ENCODE measurements around the gene EDEM2.
A peak's percentile ranks its signal among the peaks of the same experiment; 100 is the strongest.
"Not testable (repeated sequence)": the region's sequence is repeated elsewhere in the genome, so short reads cannot be mapped to it uniquely, and the experiment has no call there.

EDEM2 gene

DNA sequence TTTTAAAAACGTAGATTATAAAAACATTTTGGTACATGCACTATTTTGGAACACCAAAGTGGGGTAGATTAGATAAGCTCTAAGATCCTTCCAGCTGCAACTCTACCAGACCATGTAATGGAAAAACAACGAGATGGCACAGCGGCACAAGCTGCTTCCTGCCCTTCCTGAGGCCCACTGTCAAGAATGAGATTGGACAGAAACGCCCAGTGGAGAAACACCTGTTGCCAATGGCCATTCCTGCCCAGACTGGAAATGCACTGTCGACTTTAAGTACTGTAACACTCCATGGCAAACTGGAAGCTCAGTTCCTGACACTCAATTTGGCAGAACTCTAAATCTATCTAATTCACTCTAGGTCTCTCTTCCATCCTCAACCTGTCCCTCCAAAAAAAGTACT lies 21.4 kb downstream of the EDEM2 start:
- DNase-seq = no peak

GRCh38 chr20:35122756-35123405 lies 24.3 kb downstream of the EDEM2 start:
- DNase-seq = no peak

DNA sequence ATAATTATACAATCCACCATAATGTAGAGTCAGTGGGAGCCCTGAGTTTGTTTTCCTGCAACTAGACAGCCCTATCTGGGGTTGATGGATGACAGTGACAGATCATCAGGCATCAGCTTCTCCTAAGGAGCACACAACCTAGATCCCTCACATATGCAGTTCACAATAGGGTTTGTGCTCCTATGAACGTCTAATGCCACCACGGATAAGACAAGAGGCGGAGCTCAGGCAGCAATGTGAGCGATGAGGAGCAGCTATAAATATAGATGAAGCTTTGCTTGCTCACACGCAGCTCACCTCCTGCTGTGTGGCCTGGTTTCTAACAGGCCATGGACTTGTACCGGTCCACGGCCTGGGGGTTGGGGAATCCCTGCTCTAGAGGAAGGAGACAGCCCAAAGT lies 25.9 kb downstream of the EDEM2 start:
- DNase-seq = no peak

DNA sequence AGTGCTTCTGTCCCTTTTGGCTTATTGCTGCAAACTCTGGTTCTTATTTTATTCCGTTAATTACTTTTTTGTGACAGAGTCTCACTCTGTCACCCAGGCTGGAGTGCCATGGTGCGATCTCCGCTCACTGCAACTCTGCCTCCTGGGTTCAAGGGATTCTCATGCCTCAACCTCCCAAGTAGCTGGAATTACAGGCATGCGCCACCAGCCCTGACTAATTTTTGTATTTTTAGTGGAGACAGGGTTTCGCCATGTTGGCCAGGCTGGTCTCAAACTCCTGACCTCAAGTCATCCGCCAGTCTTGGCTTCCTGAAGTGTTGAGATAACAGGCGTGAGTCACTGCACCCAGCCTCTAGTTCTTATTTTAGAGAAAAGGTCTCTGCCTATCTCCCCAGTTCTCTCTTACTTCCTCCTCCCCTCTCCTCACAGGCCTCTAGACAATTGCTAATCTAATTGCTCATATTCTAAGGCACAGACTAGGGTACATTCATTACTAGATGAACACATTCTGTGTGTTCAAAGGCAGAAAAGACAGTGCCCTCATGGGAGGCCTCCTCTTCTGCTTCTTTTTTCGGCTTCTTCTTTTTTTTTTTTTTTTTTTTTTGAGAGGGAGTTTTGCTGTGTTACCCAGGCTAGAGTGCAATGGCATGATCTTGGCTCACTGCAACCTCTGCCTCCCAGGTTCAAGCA lies 27.0 kb downstream of the EDEM2 start:
- no peak for DNase-seq

- DNase-seq = no peak
Observed at GRCh38 chr20:35117629-35118028, 29.5 kb downstream of the EDEM2 start.

DNA sequence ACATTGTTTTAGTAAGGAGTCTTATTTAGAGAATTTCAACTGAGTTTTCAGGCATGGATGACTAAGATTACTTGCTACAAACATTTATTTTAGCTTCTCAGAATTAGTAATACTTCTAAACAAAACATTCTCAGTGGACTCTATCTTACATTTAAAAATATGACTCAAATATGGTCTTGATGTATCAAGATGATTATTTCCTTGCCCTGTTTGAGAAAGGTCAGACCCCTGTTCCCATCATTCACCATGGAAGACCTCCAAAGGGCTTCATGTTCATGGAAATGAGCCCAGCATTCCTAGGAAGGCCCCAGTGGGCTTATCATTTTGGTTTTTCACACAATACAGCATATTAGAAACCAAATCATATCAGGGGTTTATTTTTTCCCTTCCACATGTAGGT lies 29.9 kb downstream of the EDEM2 start:
- no peak for DNase-seq

- DNase-seq = no peak
Observed at GRCh38 chr20:35116258-35116657, 30.9 kb downstream of the EDEM2 start.

DNA sequence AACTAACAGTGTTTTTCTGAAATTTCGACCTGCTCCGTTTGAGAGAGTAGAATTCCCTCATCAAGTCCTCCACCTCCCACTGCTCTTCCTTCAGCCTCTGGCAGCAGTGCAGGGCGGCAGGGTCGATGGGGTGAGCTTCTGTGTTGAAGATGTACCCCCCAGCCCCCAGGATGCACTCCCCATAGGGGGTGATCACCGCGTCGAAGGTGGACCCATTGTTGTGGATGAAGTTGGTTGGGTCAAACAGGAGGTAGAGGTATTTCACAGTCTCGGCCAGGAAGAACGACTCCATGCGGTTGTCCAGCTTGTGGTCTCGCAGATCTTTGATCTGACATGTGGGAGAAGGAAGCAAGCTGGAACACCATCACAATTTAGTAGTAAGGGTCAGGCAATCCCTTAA lies 31.5 kb downstream of the EDEM2 start:
- DNase-seq = no peak

DNA sequence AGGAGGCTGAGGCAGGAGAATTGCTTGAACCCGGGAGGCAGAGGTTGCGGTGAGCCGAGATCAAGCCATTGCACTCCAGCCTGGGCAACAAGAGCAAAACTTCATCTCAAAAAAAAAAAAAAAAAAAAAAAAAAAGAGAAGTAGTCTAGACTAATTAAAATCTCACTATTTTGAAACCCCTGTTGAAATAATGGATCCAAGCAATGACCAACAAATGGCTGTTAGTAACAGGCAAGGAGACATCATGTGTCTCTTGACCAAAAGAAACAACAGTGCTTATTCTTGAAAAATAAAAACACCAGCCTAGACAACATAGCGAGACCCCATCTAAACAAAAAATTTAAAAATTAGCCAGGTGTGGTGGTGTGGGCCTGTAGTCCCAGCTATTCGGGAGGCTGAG lies 34.9 kb downstream of the EDEM2 start:
- DNase-seq = not testable (repeated sequence)

DNA sequence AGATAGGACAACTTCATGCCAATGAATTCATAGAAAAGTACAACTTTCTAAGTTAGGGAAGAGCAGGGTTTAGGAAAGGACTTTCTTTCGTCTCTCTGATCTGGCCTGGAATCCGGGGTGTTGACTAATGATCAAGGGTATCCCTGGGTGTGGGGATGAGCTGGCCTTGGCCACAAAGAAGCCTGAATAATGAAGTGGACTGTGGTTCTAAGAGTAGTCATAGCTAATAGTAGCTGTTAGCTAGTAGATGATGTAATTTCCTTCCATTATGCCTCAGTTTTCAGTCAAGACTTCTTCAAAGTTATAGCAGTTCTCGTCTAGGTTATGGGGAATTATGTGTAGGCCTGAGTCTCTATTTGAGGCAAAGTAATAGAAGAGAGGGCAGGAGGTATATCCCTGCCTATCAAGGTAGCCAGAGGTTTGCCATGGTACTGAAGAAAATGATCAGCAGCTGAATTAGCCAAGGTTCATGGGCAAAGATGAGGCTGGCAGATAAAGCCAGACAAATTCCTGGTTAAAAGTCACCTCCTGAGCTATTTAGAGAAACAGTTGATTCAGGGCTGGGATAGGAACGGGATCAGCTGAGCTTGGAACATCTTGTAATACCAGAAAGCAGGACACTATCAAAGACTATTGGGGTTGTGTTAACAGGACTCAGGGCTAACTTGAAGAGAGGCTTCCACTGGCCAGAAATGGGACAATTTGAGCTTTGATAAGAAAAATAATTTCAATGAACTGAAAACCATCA lies 35.8 kb downstream of the EDEM2 start:
- DNase-seq = no peak

DNA sequence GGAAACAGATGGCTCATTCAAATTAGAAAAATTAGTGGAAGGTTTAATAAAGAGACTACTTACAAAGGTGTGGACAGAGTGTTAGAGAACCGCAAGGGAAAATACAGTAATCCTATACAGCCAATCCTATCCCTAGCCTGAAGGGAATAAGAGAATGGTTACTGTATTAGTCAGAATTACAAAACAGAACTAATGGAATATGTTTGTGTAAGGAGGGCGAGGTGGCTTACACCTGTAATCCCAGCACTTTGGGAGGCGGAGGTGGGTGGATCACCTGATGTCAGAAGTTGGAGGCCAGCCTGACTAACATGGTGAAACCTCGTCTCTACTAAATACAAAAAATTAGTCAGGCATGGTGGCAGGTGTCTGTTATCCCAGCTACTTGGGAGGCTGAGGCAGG lies 38.2 kb downstream of the EDEM2 start:
- no peak for DNase-seq

DNA sequence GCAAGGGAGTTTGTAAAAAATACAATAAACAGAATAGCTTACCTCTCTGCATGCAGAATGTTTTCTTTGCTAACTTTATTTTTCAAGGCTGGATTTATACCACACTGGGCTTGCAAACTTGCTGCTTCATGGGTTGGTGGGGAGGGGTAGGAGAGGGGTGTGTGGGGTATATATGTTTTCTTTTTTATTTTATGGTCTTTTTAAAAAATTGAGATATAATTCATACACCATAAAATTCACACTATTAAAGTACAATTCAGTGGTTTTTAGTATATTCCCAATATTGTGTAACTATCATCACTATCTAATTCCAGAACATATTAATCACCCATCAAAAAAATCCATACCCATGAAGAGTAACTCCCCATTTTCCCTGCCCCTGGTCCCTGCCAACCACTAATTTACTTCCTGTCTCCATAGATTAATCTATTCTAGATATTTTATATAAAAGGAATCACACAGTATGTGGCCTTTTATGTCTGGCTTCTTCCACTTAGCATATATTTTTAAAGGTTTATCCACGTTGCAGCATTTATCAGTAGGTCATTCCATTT lies 40.2 kb downstream of the EDEM2 start:
- no peak for DNase-seq

- DNase-seq = no peak
Observed at GRCh38 chr20:35104685-35105295, 42.3 kb downstream of the EDEM2 start.

DNA sequence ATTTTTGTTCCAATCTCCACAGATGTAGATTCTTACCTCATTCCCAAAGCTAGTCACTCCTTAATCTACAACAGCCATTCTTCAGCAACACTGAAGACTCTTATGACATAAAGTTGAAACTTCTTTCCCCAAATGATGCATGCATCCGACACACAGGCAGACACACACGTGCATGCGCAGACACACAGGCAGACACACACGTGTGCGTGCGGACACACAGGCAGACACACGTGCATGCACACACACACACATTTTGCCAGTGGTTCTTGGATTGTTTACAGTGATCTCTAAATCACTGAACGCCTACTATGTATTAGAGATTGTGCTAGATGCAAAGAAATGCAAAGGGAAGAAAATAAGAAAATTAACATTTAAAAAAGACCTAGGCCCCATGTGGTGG lies 45.5 kb downstream of the EDEM2 start:
- DNase-seq = no peak

DNA sequence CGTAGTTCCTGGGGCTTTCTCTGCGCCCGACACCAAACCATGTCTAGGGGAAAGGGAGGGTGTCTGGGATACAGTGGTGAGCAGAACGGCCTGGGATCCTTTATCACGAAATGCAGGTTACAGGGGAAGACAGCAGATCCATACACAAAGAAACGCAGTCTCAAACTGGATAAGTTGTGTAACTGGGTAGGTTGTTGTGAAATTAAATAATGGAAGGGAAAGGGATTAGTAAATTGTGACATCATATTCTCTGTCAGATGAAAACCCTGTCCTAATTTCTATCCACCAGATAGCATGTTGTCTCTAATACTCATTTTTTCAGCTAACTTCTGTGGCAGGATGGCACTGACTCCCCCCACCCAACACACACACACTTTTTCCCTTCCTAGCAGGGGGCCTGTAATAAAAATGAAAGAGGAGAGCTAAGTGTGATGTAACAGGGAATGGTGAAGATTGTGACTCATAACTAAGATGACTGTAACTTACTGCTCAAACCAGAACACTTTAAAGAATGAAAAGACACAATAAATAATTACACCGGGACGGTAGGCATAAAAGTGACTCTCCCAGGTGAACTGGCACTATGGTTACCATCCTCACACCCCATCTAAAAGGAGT lies 53.8 kb downstream of the EDEM2 start:
- no peak for DNase-seq

DNA sequence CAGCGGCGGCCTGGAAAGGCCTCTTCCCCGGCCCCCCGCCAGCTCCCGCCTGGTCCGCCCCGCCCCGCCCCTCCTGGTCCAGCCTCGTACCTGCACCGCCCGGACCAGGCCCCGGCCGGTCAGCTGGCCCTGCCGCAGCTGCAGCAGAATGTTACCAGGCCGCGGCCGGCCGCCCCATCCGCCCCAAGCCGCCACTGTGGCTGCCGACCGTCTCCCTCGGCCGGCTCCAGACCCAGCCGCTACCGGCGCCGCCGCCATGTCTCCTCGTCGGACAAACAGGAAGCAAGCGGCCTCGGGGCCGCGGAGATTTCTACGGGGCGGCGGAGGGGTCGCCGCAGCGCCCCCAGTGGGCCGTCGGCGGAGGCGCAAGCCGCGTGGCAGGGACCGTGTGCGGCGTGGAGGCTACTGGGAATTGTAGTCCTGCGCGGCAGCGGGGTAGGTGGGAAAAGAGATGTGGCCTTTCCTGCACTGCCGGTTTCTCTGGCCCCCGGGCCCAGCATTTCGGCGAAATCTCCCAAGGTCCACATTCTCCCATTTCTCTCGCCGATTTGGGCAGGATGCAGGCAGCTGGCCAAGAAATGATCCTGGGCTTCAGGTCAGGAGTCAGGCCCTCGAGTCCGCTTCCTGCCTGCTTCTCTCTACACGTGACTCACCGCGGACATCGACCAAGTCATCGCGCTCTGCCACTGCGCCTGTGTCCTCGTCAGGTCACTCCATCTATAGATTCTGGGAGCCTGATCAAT lies 54.4 kb downstream of the EDEM2 start, which contains the start of gene TRPC4AP:
Gene TRPC4AP, minus strand, starts transcription at position 284 of the 743 bp plus-strand sequence. Its CDS starts 26 bp downstream, at position 258.
- peak; percentile 90 for DNase-seq

GRCh38 chr20:35091816-35092523 lies 55.2 kb downstream of the EDEM2 start:
- no peak for DNase-seq

GRCh38 chr20:35088231-35089145 lies 58.6 kb downstream of the EDEM2 start:
- no peak for DNase-seq

DNA sequence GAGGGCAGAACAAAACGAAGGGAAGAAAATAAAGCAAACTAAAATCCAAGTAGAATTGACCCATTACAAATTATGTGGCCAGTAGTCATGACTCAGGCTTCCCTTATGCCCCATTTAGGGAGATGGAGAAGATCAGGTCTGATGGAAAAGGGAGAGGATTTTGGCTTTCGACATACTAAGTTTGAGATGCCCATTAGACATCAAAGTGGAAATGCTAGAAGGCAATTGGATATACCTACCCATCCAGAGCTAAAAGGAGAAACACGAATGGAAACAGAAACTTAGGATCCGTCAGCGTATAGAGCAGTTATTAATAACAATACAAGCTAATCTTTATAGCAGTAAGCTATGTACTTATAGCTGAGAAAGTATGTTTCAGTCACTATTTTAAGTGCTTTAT lies 59.3 kb downstream of the EDEM2 start:
- DNase-seq = no peak

DNA sequence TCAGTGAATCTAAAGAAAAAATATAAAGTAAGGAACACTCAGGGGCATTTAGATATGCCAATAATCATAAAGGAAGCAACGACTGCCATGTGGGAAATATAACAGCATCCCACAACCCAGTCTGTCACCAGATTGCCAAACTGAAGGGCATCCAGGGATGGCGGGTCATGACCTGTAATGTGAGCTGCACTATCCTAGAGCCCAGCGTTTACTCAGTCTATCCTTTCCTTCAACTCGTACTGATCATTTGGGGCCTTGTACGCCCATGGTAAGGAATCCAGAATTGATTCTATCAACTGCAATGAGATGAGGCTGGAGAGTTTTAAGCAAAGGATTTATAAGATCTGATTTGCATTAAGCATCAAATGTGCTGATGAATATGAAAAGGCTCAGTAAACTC lies 59.8 kb downstream of the EDEM2 start:
- DNase-seq = no peak

Data from CD4-positive, alpha-beta T cell treated with Interleukin-10 for 1 hour (primary cell).